Bronchial epithelial cell (primary cell): Measurements from ENCODE around the gene STK11. TPM values are rescaled to one million over a fixed set of nuclear protein-coding genes. Genes with fewer than 3 reads are reported as not detected.

Source experiments
- DNase-seq: peaks from one replicate; pipeline ENCODE4 v3.0.0-alpha.2; 2010; ENCODE audit warnings: low read depth
- FAIRE-seq: peaks from 2 replicates; lab custom pipeline; 2011; peaks lifted over from hg19 to GRCh38; lab: Jason Lieb, UNC
- H3K27me3 ChIP-seq: 2 replicates; pipeline ENCODE4 v1.5.1; 2011; ENCODE audit warnings: low read length; ENCODE audit not compliant: control insufficient read depth, insufficient read depth
- H3K36me3 ChIP-seq: 2 replicates; pipeline ENCODE4 v1.5.1; 2011; ENCODE audit warnings: low read length; ENCODE audit not compliant: control insufficient read depth, insufficient read depth
- H3K4me3 ChIP-seq: 2 replicates; pipeline ENCODE4 v1.5.1; 2011; ENCODE audit warnings: mild to moderate bottlenecking, low read depth, low read length, control low read depth
- total RNA-seq: library from RNA; depleted of rRNA; stranded (reverse); fragments of >200 nt; gene quantifications from 2 replicates; pipeline ENCODE4 v1.2.1, GENCODE V29; 2014
- TF ChIP-seq, protein P1 (sequence below): IDR thresholded peaks from 2 replicates; pipeline ENCODE4 v1.5.1; 2011; ENCODE audit warnings: mild to moderate bottlenecking, moderate library complexity, low read length, control low read depth, inconsistent platforms; ENCODE audit not compliant: insufficient read depth, severe bottlenecking

STK11 gene
- total RNA-seq, 1 donor from 2014 or later: 117 TPM

DNA sequence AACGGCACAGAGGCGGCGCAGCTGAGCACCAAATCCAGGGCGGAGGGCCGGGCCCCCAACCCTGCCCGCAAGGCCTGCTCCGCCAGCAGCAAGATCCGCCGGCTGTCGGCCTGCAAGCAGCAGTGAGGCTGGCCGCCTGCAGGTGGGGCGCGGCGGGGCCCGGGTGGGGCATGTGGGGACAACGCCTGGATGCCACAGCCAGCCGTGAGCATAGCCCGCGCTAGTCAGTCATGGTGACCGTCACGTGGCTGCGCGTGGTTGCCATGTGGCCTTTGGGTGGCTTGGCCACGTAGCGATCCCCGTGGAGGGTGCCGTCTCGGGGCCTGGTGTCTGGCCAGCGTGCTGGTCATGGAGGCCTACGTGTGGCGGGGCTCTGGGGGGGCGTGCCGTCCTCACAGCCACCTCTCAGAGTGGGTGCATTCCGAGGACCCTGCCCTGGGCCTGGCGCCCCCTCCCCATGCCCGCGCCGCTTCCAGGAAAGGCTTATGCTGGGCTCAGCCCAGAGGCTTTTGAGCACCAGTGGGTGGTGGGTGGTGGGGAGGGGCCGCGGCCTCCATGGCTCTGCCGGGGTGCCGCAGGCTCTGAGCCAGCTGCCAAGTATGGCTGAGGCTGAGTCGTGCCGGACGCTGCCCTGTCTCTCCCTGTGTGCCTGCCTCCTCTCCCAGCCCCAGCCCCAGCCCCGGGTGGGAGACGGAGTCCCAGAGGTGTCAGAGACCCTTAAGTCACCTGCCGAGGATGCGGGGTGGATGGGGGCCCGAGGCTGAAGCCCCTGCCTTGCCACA, 21.1 kb downstream of the STK11 start:
- H3K27me3 ChIP-seq: no peaks in the 10 kb centered on the region
- peaks cover 13% of the 10 kb centered on the region for H3K36me3 ChIP-seq
- TF ChIP-seq, protein P1, sequence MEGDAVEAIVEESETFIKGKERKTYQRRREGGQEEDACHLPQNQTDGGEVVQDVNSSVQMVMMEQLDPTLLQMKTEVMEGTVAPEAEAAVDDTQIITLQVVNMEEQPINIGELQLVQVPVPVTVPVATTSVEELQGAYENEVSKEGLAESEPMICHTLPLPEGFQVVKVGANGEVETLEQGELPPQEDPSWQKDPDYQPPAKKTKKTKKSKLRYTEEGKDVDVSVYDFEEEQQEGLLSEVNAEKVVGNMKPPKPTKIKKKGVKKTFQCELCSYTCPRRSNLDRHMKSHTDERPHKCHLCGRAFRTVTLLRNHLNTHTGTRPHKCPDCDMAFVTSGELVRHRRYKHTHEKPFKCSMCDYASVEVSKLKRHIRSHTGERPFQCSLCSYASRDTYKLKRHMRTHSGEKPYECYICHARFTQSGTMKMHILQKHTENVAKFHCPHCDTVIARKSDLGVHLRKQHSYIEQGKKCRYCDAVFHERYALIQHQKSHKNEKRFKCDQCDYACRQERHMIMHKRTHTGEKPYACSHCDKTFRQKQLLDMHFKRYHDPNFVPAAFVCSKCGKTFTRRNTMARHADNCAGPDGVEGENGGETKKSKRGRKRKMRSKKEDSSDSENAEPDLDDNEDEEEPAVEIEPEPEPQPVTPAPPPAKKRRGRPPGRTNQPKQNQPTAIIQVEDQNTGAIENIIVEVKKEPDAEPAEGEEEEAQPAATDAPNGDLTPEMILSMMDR: no peak
- no peak overlapping the region for H3K4me3 ChIP-seq
- no peak for FAIRE-seq
- DNase-seq: no peak

DNA sequence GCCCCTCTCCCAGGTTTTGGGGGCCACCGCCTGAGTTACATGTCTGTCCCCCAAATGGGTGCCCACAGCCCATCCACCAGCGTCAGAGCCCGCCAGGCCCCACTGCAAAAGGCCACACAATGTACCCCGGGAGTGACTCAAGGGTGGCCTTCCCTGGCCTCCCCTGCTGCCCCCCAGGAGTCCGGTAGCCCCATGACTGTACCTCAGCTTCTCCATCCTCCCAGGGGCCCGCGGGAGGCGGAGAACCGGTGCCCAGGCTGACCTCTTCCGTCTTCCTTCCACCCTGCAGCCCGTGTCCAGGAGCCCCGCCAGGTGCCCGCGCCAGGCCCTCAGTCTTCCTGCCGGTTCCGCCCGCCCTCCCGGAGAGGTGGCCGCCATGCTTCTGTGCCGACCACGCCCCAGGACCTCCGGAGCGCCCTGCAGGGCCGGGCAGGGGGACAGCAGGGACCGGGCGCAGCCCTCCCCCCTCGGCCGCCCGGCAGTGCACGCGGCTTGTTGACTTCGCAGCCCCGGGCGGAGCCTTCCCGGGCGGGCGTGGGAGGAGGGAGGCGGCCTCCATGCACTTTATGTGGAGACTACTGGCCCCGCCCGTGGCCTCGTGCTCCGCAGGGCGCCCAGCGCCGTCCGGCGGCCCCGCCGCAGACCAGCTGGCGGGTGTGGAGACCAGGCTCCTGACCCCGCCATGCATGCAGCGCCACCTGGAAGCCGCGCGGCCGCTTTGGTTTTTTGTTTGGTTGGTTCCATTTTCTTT, 21.9 kb downstream of the STK11 start:
- no peaks in the 10 kb centered on the region for H3K27me3 ChIP-seq
- no peak for DNase-seq
- no peak for FAIRE-seq
- H3K36me3 ChIP-seq: peaks cover 11% of the 10 kb centered on the region
- no peak overlapping the region for H3K4me3 ChIP-seq
- TF ChIP-seq, protein P1: no peak

DNA sequence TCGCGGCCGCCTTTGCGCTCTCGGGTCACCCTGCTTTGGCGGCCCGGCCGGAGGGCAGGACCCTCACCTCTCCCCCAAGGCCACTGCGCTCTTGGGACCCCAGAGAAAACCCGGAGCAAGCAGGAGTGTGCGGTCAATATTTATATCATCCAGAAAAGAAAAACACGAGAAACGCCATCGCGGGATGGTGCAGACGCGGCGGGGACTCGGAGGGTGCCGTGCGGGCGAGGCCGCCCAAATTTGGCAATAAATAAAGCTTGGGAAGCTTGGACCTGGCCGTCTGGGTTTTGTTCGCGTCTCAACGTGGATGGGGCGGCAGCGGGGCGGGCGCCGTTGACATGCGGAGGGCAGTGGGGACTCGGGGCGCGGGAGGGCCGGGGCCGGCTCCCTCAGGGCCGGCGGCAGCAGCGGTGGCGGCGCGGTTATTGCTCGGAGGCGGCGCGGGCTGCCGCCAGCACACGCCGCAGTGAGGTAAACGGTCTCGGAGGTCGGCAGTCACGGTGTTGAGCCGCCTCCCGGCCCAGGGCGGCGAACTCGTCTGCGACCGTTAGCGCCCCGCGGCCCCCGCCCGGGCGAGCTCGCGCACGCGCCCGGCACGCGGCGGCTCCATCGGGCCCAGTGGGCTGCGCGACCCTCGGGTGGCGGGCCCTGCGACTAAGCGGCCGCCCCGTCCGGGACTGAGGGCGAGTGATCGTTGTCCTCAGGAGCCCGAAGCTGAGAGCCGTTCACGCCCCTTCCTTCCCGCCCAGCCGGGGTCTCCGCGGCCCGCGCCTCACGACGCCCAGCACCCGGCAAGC, 22.8 kb downstream of the STK11 start:
- TF ChIP-seq, protein P1: no peak
- Histone ChIP-seq H3K4me3 (no peak overlapping the region), H3K36me3 (peaks cover 6% of the 10 kb centered on the region), H3K27me3 (no peaks in the 10 kb centered on the region)
- no peak for DNase-seq
- FAIRE-seq: no peak

DNA sequence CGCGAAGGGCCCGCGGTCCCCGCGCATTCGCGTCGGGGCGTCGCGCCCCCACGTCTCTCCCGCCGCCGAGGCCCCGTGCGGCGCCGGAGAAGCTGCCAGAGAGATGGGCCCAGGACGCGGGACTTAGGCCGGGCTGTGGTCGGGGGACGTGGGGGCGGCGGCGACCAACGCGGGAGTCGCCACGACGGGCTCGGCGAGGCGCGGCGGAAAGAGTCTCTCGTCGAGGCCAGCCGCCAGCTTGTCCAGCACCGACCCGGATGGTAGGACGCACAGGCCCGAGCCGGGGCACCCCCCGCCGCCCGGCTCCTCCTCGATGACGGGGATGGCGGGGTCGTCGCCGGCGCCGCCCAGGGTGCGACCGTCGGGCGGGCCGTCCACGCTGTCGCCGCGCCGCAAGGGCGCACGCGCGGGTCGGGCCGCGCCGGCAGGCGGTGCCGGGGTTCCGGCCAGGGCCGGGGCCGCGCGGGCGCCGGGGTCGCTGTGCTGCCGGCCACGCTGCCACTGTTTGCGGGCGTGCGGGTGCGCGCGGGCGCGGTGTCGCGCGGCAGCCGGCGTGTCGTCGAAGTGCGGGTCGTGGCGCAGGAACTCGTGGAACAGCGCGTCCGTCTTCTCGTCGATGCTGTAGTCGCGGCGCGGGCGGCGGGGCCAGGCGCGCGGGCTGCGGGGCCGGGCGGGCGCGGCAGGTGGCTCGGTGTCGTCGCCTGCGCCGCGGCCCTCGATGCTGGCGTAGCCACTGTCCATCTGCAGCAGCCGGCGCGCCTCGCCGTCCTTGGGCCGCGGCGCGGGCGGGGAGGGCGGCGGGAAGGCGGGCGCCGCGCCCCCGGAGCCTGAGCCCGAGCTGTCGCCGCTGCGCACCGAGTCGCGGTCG, 23.7 kb downstream of the STK11 start:
- FAIRE-seq: no peak
- Histone ChIP-seq H3K4me3 (no peak overlapping the region), H3K36me3 (peaks cover 3% of the 10 kb centered on the region), H3K27me3 (no peaks in the 10 kb centered on the region)
- TF ChIP-seq, protein P1: no peak
- DNase-seq: no peak

DNA sequence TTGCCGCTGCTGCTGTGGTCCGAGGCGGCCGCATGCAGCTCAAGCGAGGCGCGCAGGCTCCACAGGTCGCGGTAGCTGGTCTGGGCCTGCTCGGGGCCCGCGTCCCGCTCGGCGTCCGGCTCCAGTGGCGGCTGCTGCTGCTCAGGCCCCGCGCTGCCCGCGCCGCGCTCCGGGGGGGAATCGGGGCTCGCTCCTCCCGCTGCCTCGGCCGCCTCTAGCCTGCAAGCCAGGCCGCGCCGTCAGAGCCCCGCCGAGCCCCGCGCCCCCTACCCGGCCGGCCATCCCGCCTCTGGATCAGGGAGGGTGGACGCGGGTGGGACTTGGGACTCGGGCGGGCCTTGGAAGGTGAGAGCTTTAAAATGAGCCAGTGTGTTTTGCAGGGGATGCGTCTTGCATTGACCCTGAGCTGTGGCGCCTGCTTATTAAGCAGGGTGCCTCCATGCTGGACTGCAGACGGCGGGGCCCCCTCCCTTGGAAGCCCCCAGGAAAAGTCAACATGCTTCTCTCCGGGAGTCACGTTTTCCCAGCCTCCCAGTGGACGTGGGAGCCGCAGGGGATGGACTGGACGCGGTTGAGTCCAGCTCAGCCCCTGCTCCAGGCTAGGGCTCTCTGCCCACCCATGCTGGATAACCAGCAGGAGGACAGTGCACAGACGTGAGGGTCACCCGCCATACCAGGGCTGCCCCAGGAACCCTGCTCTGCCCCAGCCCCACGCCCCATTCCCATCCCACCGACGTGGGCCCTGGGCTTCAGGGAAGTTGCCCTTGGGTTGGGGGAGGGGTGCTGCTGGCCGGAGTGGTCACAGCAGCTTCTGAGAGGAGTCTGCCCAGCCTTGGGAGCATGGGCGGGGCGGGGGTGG, 24.6 kb downstream of the STK11 start:
- Histone ChIP-seq H3K27me3 (no peaks in the 10 kb centered on the region), H3K36me3 (peaks cover 3% of the 10 kb centered on the region), H3K4me3 (no peak overlapping the region)
- TF ChIP-seq, protein P1: no peak
- DNase-seq (no peak), FAIRE-seq (no peak)
